CD14-positive monocyte (primary cell): ENCODE results near the gene KCNE4. TPM values are rescaled to one million over a fixed set of nuclear protein-coding genes. Genes with fewer than 3 reads are reported as not detected.
A peak's percentile ranks its signal among the peaks of the same experiment; 100 is the strongest.

ENCODE experiments used
- DNase-seq, 3 donors: peaks; one replicate each; pipeline ENCODE4 v3.0.0-alpha.2; 2011 to 2022
- H2AFZ ChIP-seq: 2 replicates; pipeline ENCODE4 v1.6.0; 2012; ENCODE audit warnings: mild to moderate bottlenecking, low read depth, low read length, inconsistent platforms; ENCODE audit not compliant: insufficient read depth, poor library complexity, severe bottlenecking
- H3K27ac ChIP-seq, 2 donors: 1 replicate in 1 of 2; 2 replicates in 1 of 2; pipeline ENCODE4 v1.5.1; 2012 to 2013; ENCODE audit warnings: low read length in 2 of 2, control low read depth in 1 of 2, inconsistent platforms in 1 of 2, low read depth in 1 of 2, mild to moderate bottlenecking in 1 of 2
- H3K27me3 ChIP-seq, 2 donors: one replicate each; pipeline versions ENCODE4 v1.6.0 to v1.6.1; 2011 to 2013; ENCODE audit warnings: low read length in 2 of 2; ENCODE audit not compliant: control insufficient read depth in 2 of 2, insufficient read depth in 2 of 2
- H3K36me3 ChIP-seq, 2 donors: replicated peaks in 1 of 2; 1 replicate in 1 of 2; 2 replicates in 1 of 2; pipeline versions ENCODE4 v1.5.1 to v1.6.1; 2012 to 2013; ENCODE audit warnings: low read length in 2 of 2, control low read depth in 1 of 2, inconsistent platforms in 1 of 2, mild to moderate bottlenecking in 1 of 2; ENCODE audit not compliant: insufficient read depth in 2 of 2, control insufficient read depth in 1 of 2
- H3K4me1 ChIP-seq, 2 donors: 1 replicate in 1 of 2; 2 replicates in 1 of 2; pipeline versions ENCODE4 v1.5.1 to v1.6.1; 2012 to 2013; ENCODE audit warnings: low read length in 2 of 2, control low read depth in 1 of 2, inconsistent platforms in 1 of 2, mild to moderate bottlenecking in 1 of 2, moderate library complexity in 1 of 2; ENCODE audit not compliant: insufficient read depth in 2 of 2, control insufficient read depth in 1 of 2
- H3K4me2 ChIP-seq: replicated peaks from 2 replicates; pipeline ENCODE3; 2012; ENCODE audit warnings: low read length, moderate library complexity, mild to moderate bottlenecking; ENCODE audit not compliant: poor library complexity, severe bottlenecking; ENCODE audit errors: extremely low read depth
- H3K4me3 ChIP-seq, 3 experiments: fragments of 200-600 bp in 1 of 3; sonication (generic) in 1 of 3; replicated peaks in 1 of 3; 1 replicate in 2 of 3; 2 replicates in 1 of 3; pipeline ENCODE4 v1.5.1; 2011 to 2013; ENCODE audit warnings: low read length in 3 of 3, mild to moderate bottlenecking in 3 of 3, control low read depth in 2 of 3, low read depth in 2 of 3, inconsistent platforms in 1 of 3, moderate library complexity in 1 of 3
- H3K79me2 ChIP-seq: 2 replicates; pipeline ENCODE4 v1.6.0; 2012; ENCODE audit warnings: mild to moderate bottlenecking, control low read depth, inconsistent platforms, low read length, moderate library complexity; ENCODE audit not compliant: insufficient read depth
- H3K9ac ChIP-seq: 2 replicates; pipeline ENCODE4 v1.6.0; 2017; ENCODE audit warnings: low read length, mild to moderate bottlenecking; ENCODE audit not compliant: insufficient read depth, poor library complexity, severe bottlenecking
- H3K9me3 ChIP-seq, 2 donors: replicated peaks in 1 of 2; 1 replicate in 1 of 2; 2 replicates in 1 of 2; pipeline versions ENCODE4 v1.5.1 to v1.6.1; 2012 to 2013; ENCODE audit warnings: low read length in 2 of 2, control low read depth in 1 of 2; ENCODE audit not compliant: control insufficient read depth in 1 of 2, insufficient read depth in 1 of 2
- H4K20me1 ChIP-seq: 2 replicates; pipeline ENCODE4 v1.6.0; 2012; ENCODE audit warnings: mild to moderate bottlenecking, low read length, control low read depth, moderate library complexity; ENCODE audit not compliant: insufficient read depth
- H3K27ac Mint-ChIP-seq, 7 donors: one replicate each; pipeline ENCODE4 v1.8.0; 2020; ENCODE audit warnings: mild to moderate bottlenecking in 7 of 7, mixed read lengths in 7 of 7, moderate library complexity in 6 of 7, inconsistent platforms in 2 of 7
- H3K27me3 Mint-ChIP-seq, 3 donors: one replicate each; pipeline ENCODE4 v1.8.0; 2021 to 2022; ENCODE audit warnings: low read depth in 3 of 3, mild to moderate bottlenecking in 3 of 3, mixed read lengths in 3 of 3, moderate library complexity in 3 of 3, inconsistent platforms in 1 of 3
- H3K36me3 Mint-ChIP-seq, 2 donors: one replicate each; pipeline ENCODE4 v1.8.0; 2020; ENCODE audit warnings: mixed read lengths in 2 of 2, inconsistent platforms in 1 of 2, mild to moderate bottlenecking in 1 of 2
- H3K4me1 Mint-ChIP-seq: one replicate; pipeline ENCODE4 v1.8.0; 2020; ENCODE audit warnings: mild to moderate bottlenecking, mixed read lengths
- H3K4me3 Mint-ChIP-seq, 2 donors: one replicate each; pipeline ENCODE4 v1.8.0; 2020; ENCODE audit warnings: mild to moderate bottlenecking in 2 of 2, mixed read lengths in 2 of 2, moderate library complexity in 1 of 2
- H3K9me3 Mint-ChIP-seq, 7 donors: one replicate each; pipeline ENCODE4 v1.8.0; 2020 to 2022; ENCODE audit warnings: mixed read lengths in 7 of 7, mild to moderate bottlenecking in 6 of 7, moderate library complexity in 6 of 7, inconsistent platforms in 2 of 7
- CTCF ChIP-seq: fragments of 200-600 bp; IDR thresholded peaks from one replicate; pipeline ENCODE4 v1.8.0; 2022; ENCODE audit warnings: antibody characterized with exemption, mild to moderate bottlenecking
- WGBS: methylation state at CpG from one replicate; pipeline ENCODE4 v1.1.5; 2013; ENCODE audit warnings: missing lambda C conversion rate; ENCODE audit not compliant: insufficient coverage; 5-methylcytosine and 5-hydroxymethylcytosine counted together
- intact Hi-C, 2 donors: fragments of 100-400 bp; cut with micrococcal nuclease; formaldehyde crosslinking; loops; one replicate each; pipeline versions ENCODE4 v1.15.0 to v1.15.1; 2023
- polyA plus RNA-seq, 3 donors: library from polyadenylated mRNA; depleted of rRNA in 1 of 3; unstranded in 2 of 3; stranded (reverse) in 1 of 3; fragments of 300-500 nt in 2 of 3; fragments of >200 nt in 1 of 3; fragmentation: Illumina TruSeq in 2 of 3; gene quantifications; 1 replicate in 2 of 3; 2 replicates in 1 of 3; pipeline ENCODE4 v1.2.3, GENCODE V29; 2012 to 2021

KCNE4 gene
- polyA plus RNA-seq, 3 donors: not detected

- H3K36me3 Mint-ChIP-seq: no peaks in the 10 kb centered on the region
- DNase-seq: peak in 1 of 3 donors; percentile 10
- no peak overlapping the region for H3K4me3 ChIP-seq
- H3K27ac ChIP-seq: no peak overlapping the region
- H3K27me3 ChIP-seq: no peaks in the 10 kb centered on the region
- no peaks in the 10 kb centered on the region for H4K20me1 ChIP-seq
- H2AFZ ChIP-seq: no peak overlapping the region
- no peak overlapping the region for H3K9ac ChIP-seq
- peaks cover 2 to 6% (median 2%) of the 10 kb centered on the region in 3 donors for H3K27me3 Mint-ChIP-seq
- peaks cover 0 to 4% of the 10 kb centered on the region in 2 donors for H3K4me1 ChIP-seq
- intact Hi-C loops: no loop called here
- 36% methylated on average over 4 of the region's 11 CpGs for whole genome bisulfite sequencing
- H3K4me3 Mint-ChIP-seq: no peak overlapping the region
- peaks cover 14% of the 10 kb centered on the region for H3K4me1 Mint-ChIP-seq
- no peak for TF ChIP-seq CTCF
- H3K36me3 ChIP-seq: no peaks in the 10 kb centered on the region
- H3K9me3 Mint-ChIP-seq: peaks cover 0 to 4% (median 0%) of the 10 kb centered on the region in 7 donors
- no peak overlapping the region for H3K27ac Mint-ChIP-seq
- no peaks in the 10 kb centered on the region for H3K9me3 ChIP-seq
- no peak overlapping the region for H3K4me2 ChIP-seq
- H3K79me2 ChIP-seq: no peaks in the 10 kb centered on the region
These were observed 2.3 kb downstream of the KCNE4 start for GRCh38 chr2:223054193-223054781.

- H3K9me3 ChIP-seq: no peaks in the 10 kb centered on the region
- no peak overlapping the region for H3K4me3 Mint-ChIP-seq
- no peaks in the 10 kb centered on the region for H4K20me1 ChIP-seq
- no peak overlapping the region for H3K4me3 ChIP-seq
- no peaks in the 10 kb centered on the region for H3K27me3 ChIP-seq
- H3K4me1 ChIP-seq: peaks cover 0 to 4% of the 10 kb centered on the region in 2 donors
- DNase-seq: no peak
- H3K36me3 Mint-ChIP-seq: no peaks in the 10 kb centered on the region
- H3K27ac ChIP-seq: no peak overlapping the region
- no peak overlapping the region for H2AFZ ChIP-seq
- H3K36me3 ChIP-seq: no peaks in the 10 kb centered on the region
- H3K27me3 Mint-ChIP-seq: peaks cover 2 to 11% (median 2%) of the 10 kb centered on the region in 3 donors
- H3K27ac Mint-ChIP-seq: no peak overlapping the region
- no peak overlapping the region for H3K4me2 ChIP-seq
- peaks cover 0 to 4% (median 0%) of the 10 kb centered on the region in 7 donors for H3K9me3 Mint-ChIP-seq
- H3K79me2 ChIP-seq: no peaks in the 10 kb centered on the region
- no peak for TF ChIP-seq CTCF
- H3K9ac ChIP-seq: no peak overlapping the region
- H3K4me1 Mint-ChIP-seq: peaks cover 14% of the 10 kb centered on the region
- intact Hi-C loops: no loop called here
- WGBS: 92% methylated on average over 2 of the region's 4 CpGs
These were observed 3.1 kb downstream of the KCNE4 start for GRCh38 chr2:223055140-223055539.
